Esophagus muscularis mucosa (tissue), 4 donors: ENCODE measurements around the gene MED22. TPM values are rescaled to one million over a fixed set of nuclear protein-coding genes. Genes with fewer than 3 reads are reported as not detected.

Experiments
- DNase-seq: peaks from one replicate; pipeline ENCODE4 v3.0.0-alpha.2; 2017; ENCODE audit errors: extremely low spot score
- H3K27ac ChIP-seq, 4 donors: fragments of 200-600 bp; sonication (generic); replicated peaks in 1 of 4; 1 replicate in 3 of 4; 2 replicates in 1 of 4; pipeline ENCODE4 v1.5.1; 2016 to 2019; ENCODE audit warnings: mild to moderate bottlenecking in 1 of 4
- H3K27me3 ChIP-seq, 4 donors: fragments of 200-600 bp; sonication (generic); one replicate each; pipeline versions ENCODE4 v1.5.1 to v1.6.0; 2016 to 2019
- H3K36me3 ChIP-seq, 4 donors: fragments of 200-600 bp; sonication (generic); one replicate each; pipeline ENCODE4 v1.5.1; 2016 to 2019
- H3K4me1 ChIP-seq, 4 donors: fragments of 200-600 bp; sonication (generic); one replicate each; pipeline ENCODE4 v1.5.1; 2016 to 2019
- H3K4me3 ChIP-seq, 4 donors: fragments of 200-600 bp; sonication (generic); 1 replicate in 2 of 4; 2 replicates in 2 of 4; pipeline ENCODE4 v1.5.1; 2016 to 2019; ENCODE audit warnings: mild to moderate bottlenecking in 4 of 4, moderate library complexity in 1 of 4
- H3K9me3 ChIP-seq, 4 donors: fragments of 200-600 bp; sonication (generic); 1 replicate in 3 of 4; 2 replicates in 1 of 4; pipeline ENCODE4 v1.5.1; 2016 to 2019
- CTCF ChIP-seq, 3 experiments: fragments of 200-600 bp in 2 of 3; fragments of 450-650 bp in 1 of 3; sonication (generic) in 2 of 3; IDR thresholded peaks; one replicate each; pipeline ENCODE4 v1.5.1; 2017 to 2019; ENCODE audit warnings: antibody characterized with exemption in 3 of 3, mild to moderate bottlenecking in 2 of 3, moderate library complexity in 1 of 3
- EP300 ChIP-seq: sonication (generic); formaldehyde crosslinking; IDR thresholded peaks from one replicate; pipeline ENCODE4 v1.6.1; 2017; ENCODE audit warnings: antibody characterized with exemption
- POLR2A ChIP-seq: fragments of 450-650 bp; IDR thresholded peaks from one replicate; pipeline ENCODE4 v1.6.1; 2017; ENCODE audit warnings: antibody characterized with exemption, moderate library complexity, mild to moderate bottlenecking, low read depth
- POLR2AphosphoS5 ChIP-seq, 2 donors: sonication (generic); formaldehyde crosslinking; IDR thresholded peaks; one replicate each; pipeline ENCODE4 v1.6.1; 2017; ENCODE audit warnings: antibody characterized with exemption in 2 of 2
- WGBS: methylation state at CpG from one replicate; pipeline ENCODE4 v1.1.5; 2018; 5-methylcytosine and 5-hydroxymethylcytosine counted together
- intact Hi-C: fragments of 100-400 bp; cut with DNase I; formaldehyde crosslinking; loops from one replicate; pipeline ENCODE4 v1.15.1; 2023
- total RNA-seq, 4 donors: library from RNA; depleted of rRNA; stranded (reverse); fragments of >200 nt; gene quantifications; one replicate each; pipeline versions ENCODE4 v1.1.0 to v1.2.1, GENCODE V29; 2016

The MED22 gene
- total RNA-seq, 4 donors from 2014 or later = 20.0 to 44.6 (median 35.5) TPM

DNA sequence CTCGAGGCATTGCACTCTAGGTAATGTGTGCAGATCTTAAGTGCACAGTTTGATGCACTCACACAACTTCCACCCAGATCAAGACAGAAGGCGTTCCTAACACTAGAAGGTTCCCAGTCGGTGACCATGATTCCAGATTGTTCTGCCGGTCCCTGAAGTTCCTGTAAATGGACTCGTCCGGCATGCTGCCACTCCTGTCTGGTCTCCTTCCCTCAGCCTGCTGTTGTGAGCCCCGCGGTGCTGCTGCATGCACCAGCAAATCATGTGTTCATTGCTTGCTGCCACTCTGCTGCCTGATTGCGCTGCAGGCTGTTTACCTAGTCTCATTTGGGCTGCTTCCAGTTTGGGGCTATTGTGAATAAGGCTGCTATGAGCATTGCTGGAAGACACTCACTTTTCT lies 39.7 kb upstream of the MED22 start:
- 81% methylated on average over 9 of the region's 9 CpGs for WGBS

DNA sequence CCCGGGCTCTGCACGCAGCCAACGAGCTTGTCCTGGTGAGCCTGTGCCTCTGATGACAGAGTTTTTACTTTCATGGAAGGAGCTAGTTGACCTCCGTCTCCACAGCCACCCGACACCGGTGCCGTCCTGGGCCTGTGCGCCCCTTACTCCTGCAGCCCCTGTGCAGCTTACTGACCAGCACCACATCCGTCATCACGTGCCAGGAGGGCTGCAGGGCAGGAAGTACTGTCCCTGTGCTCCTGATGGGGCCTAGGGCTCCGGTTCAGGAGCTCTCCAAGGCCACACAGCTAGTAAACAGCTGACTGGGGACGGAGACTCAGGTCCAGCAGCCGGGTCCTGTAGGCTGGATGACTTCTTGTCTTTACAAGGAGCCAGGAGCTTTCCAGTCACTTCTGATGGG lies 38.4 kb upstream of the MED22 start:
- no peak for TF ChIP-seq POLR2A
- 81% methylated on average over 8 of the region's 13 CpGs for WGBS
- H3K9me3 ChIP-seq = no peaks in the 10 kb centered on the region
- no peak overlapping the region for H3K4me3 ChIP-seq
- H3K27me3 ChIP-seq = peaks cover 0 to 22% (median 0%) of the 10 kb centered on the region in 4 donors
- H3K36me3 ChIP-seq = no peaks in the 10 kb centered on the region
- no peaks in the 10 kb centered on the region for H3K4me1 ChIP-seq
- H3K27ac ChIP-seq = no peak overlapping the region
- intact Hi-C loops = no loop called here
- no peak for DNase-seq

More for the DNA sequence above, 39.7 kb upstream of the MED22 start:
- Histone ChIP-seq H3K4me3 (no peak overlapping the region), H3K4me1 (no peaks in the 10 kb centered on the region), H3K27me3 (peaks cover 0 to 30% (median 0%) of the 10 kb centered on the region in 4 donors), H3K27ac (no peak overlapping the region), H3K9me3 (no peaks in the 10 kb centered on the region), H3K36me3 (no peaks in the 10 kb centered on the region)
- intact Hi-C loops = no loop called here
- TF ChIP-seq POLR2A = no peak
- no peak for TF ChIP-seq POLR2AphosphoS5 (IDR thresholded peaks at IDR 0.05)
- no peak for TF ChIP-seq EP300
- no peak for TF ChIP-seq CTCF (IDR thresholded peaks at IDR 0.05)
- no peak for DNase-seq

DNA sequence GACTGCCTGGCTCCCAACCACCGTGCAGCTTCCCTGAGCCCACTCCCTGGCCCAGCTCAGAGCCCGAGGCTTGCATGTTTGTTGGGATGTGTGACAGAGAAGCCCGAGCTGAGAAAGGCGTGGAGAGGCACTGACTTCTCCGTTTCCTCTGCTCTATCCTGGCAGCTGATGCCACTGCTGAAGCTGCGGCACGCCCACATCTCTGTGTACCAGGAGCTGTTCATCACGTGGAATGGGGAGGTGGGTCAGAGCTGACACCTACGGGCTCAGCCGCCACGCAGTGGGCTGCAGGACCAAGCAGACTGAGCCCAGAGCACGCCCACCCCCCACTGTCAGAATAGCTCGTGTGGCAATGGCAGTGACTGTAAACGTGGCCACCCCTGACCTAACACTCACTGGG lies 37.5 kb upstream of the MED22 start:
- Histone ChIP-seq H3K9me3 (no peaks in the 10 kb centered on the region), H3K4me1 (no peaks in the 10 kb centered on the region), H3K27me3 (peaks cover 0 to 15% (median 0%) of the 10 kb centered on the region in 4 donors), H3K4me3 (no peak overlapping the region), H3K36me3 (no peaks in the 10 kb centered on the region), H3K27ac (no peak overlapping the region)
- DNase-seq = no peak
- TF ChIP-seq POLR2AphosphoS5 (IDR thresholded peaks at IDR 0.05) (no peak), CTCF (IDR thresholded peaks at IDR 0.05) (no peak), EP300 (no peak), POLR2A (no peak)
- intact Hi-C loops = no loop called here
- WGBS = 87% methylated on average over 13 of the region's 14 CpGs

DNA sequence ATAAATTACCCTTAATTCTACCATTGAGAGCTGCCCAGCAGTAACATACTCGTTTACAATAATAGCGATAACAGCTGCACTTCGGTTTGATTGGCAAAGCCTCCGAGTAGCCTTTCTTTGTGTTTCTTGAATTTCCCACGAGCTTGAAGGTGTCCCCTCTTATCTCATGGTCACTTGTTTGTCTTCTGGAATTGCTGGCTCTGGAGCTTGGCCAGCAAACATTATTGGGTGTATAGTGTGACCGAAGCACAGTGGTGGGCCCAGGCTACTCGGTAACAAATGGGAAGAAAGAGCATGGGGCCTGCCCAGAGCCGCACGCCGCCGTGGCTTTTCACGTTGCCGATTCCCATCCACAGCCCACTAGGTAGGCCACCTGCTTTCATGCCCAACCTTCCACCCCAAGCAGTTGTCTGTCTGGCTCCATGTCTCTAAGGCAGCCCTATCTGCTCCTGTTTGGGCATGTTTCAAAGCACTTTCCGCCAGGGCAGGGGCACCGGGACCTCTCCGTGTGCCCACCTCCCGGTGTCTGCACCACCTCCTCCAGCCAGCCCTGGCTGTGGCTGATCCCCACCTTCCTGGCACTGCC lies 36.9 kb upstream of the MED22 start:
- Histone ChIP-seq H3K4me1 (no peaks in the 10 kb centered on the region), H3K9me3 (no peaks in the 10 kb centered on the region), H3K4me3 (no peak overlapping the region), H3K27me3 (peaks cover 0 to 11% (median 0%) of the 10 kb centered on the region in 4 donors), H3K27ac (no peak overlapping the region), H3K36me3 (no peaks in the 10 kb centered on the region)
- 93% methylated on average over 17 of the region's 17 CpGs for WGBS
- no peak for DNase-seq
- intact Hi-C loops = no loop called here
- TF ChIP-seq POLR2AphosphoS5 (IDR thresholded peaks at IDR 0.05) = no peak
- no peak for TF ChIP-seq POLR2A
- no peak for TF ChIP-seq CTCF (IDR thresholded peaks at IDR 0.05)
- TF ChIP-seq EP300 = no peak

- Histone ChIP-seq H3K27ac (no peak overlapping the region), H3K4me1 (no peaks in the 10 kb centered on the region), H3K4me3 (no peak overlapping the region), H3K9me3 (no peaks in the 10 kb centered on the region), H3K36me3 (no peaks in the 10 kb centered on the region), H3K27me3 (no peaks in the 10 kb centered on the region)
- no peak for TF ChIP-seq POLR2A
- no peak for TF ChIP-seq CTCF (IDR thresholded peaks at IDR 0.05)
- no peak for TF ChIP-seq EP300
- TF ChIP-seq POLR2AphosphoS5 (IDR thresholded peaks at IDR 0.05) = no peak
- 96% methylated on average over 3 of the region's 3 CpGs for WGBS
- intact Hi-C loops = no loop called here
- no peak for DNase-seq
Observed at GRCh38 chr9:133383438-133383837, 35.5 kb upstream of the MED22 start.
